IMR-90 (cell line): ENCODE measurements around the gene ADCY5. TPM values are rescaled to one million over a fixed set of nuclear protein-coding genes. Genes with fewer than 3 reads are reported as not detected.

Source experiments
- ATAC-seq: fragments of 200-7000 bp; cut with Tn5 transposase; 2 replicates; pipeline ENCODE4 v1.9.1; 2020; ENCODE audit warnings: low read depth, mild to moderate bottlenecking, moderate library complexity
- BruUV-seq: library from RNA; stranded (reverse); fragments of 400-500 nt; replicated peaks from 2 replicates; lab custom pipeline; 2021; lab: Mats Ljungman, UMichigan
- CTCF ChIA-PET: fragments of 300-600 bp; formaldehyde crosslinking; extraction: SDS; loops from one replicate; lab custom pipeline; 2021; ENCODE audit warnings: antibody characterized with exemption; lab: Yijun Ruan, JAX
- POLR2A ChIA-PET: fragments of 300-600 bp; sonication (Branson Sonifier 250); formaldehyde crosslinking; loops from one replicate; lab custom pipeline; 2022; ENCODE audit warnings: antibody characterized with exemption; ENCODE audit not compliant: unreplicated experiment; lab: Charles Lee
- DNase-seq: peaks from one replicate; pipeline ENCODE4 v3.0.0; 2013
- H2AFZ ChIP-seq: replicated peaks from 2 replicates; pipeline ENCODE3; 2013; ENCODE audit warnings: low read length, mild to moderate bottlenecking; ENCODE audit not compliant: poor library complexity
- H2AK5ac ChIP-seq: 2 replicates; pipeline ENCODE4 v1.6.1; 2013; ENCODE audit warnings: low read depth, low read length, inconsistent platforms
- H2AK9ac ChIP-seq: replicated peaks from 2 replicates; pipeline ENCODE3; 2013; ENCODE audit warnings: mild to moderate bottlenecking, low read depth, low read length, moderate library complexity; ENCODE audit not compliant: poor library complexity
- H2BK120ac ChIP-seq: 2 replicates; pipeline ENCODE4 v1.6.1; 2013; ENCODE audit warnings: low read depth, low read length, inconsistent platforms
- H2BK15ac ChIP-seq: 3 replicates; pipeline ENCODE4 v1.6.1; 2013; ENCODE audit warnings: low read depth, low read length, inconsistent platforms
- H2BK20ac ChIP-seq: 2 replicates; pipeline ENCODE4 v1.6.1; 2013; ENCODE audit warnings: low read depth, mild to moderate bottlenecking, inconsistent platforms, low read length, moderate library complexity
- H2BK5ac ChIP-seq: 2 replicates; pipeline ENCODE4 v1.6.1; 2013; ENCODE audit warnings: mild to moderate bottlenecking, low read depth, low read length, inconsistent platforms; ENCODE audit not compliant: poor library complexity, severe bottlenecking
- H3K14ac ChIP-seq: replicated peaks from 2 replicates; pipeline ENCODE4 v1.6.1; 2013; ENCODE audit warnings: low read depth, low read length, inconsistent platforms
- H3K18ac ChIP-seq: 2 replicates; pipeline ENCODE4 v1.6.1; 2013; ENCODE audit warnings: low read depth, low read length, control low read depth
- H3K23ac ChIP-seq: 2 replicates; pipeline ENCODE4 v1.6.1; 2013; ENCODE audit warnings: low read depth, low read length, inconsistent platforms
- H3K27ac ChIP-seq: 2 replicates; pipeline ENCODE4 v1.5.1; 2013; ENCODE audit warnings: mild to moderate bottlenecking, control low read depth, low read length; ENCODE audit not compliant: insufficient read depth
- H3K27me3 ChIP-seq: 2 replicates; pipeline ENCODE4 v1.6.1; 2013; ENCODE audit warnings: low read length; ENCODE audit not compliant: control insufficient read depth, insufficient read depth
- H3K36me3 ChIP-seq: 2 replicates; pipeline ENCODE4 v1.6.1; 2013; ENCODE audit warnings: low read length, mixed read lengths; ENCODE audit not compliant: control insufficient read depth, insufficient read depth
- H3K4ac ChIP-seq: 2 replicates; pipeline ENCODE4 v1.6.1; 2013; ENCODE audit warnings: low read depth, low read length, inconsistent platforms
- H3K4me1 ChIP-seq: 2 replicates; pipeline ENCODE4 v1.6.1; 2013; ENCODE audit warnings: low read length, mixed read lengths; ENCODE audit not compliant: control insufficient read depth, insufficient read depth
- H3K4me2 ChIP-seq: 2 replicates; pipeline ENCODE4 v1.6.1; 2013; ENCODE audit warnings: low read depth, mild to moderate bottlenecking, control low read depth, low read length, moderate library complexity
- H3K4me3 ChIP-seq: 2 replicates; pipeline ENCODE4 v1.5.1; 2013; ENCODE audit warnings: low read depth, mild to moderate bottlenecking, control low read depth, low read length, moderate library complexity; ENCODE audit not compliant: insufficient read depth
- H3K56ac ChIP-seq: 2 replicates; pipeline ENCODE4 v1.6.1; 2013; ENCODE audit warnings: low read length, inconsistent platforms; ENCODE audit not compliant: insufficient read depth; ENCODE audit errors: extremely low read depth
- H3K79me1 ChIP-seq, 2 experiments: 2 replicates each; pipeline ENCODE4 v1.6.1; 2013; ENCODE audit warnings: low read length in 2 of 2, inconsistent platforms in 1 of 2, low read depth in 1 of 2
- H3K9ac ChIP-seq: 2 replicates; pipeline ENCODE4 v1.6.1; 2013; ENCODE audit warnings: low read depth, low read length, control low read depth
- H3K9me1 ChIP-seq: 2 replicates; pipeline ENCODE4 v1.6.1; 2013; ENCODE audit warnings: low read length, inconsistent platforms; ENCODE audit not compliant: insufficient read depth
- H3K9me3 ChIP-seq: 2 replicates; pipeline ENCODE4 v1.6.1; 2013; ENCODE audit warnings: low read length; ENCODE audit not compliant: control insufficient read depth, insufficient read depth
- H4K20me1 ChIP-seq: 2 replicates; pipeline ENCODE4 v1.6.1; 2013; ENCODE audit warnings: low read length, inconsistent platforms; ENCODE audit not compliant: insufficient read depth
- H4K5ac ChIP-seq: 2 replicates; pipeline ENCODE4 v1.6.1; 2013; ENCODE audit warnings: mild to moderate bottlenecking, low read depth, low read length, control low read depth
- H4K8ac ChIP-seq, 2 experiments: 2 replicates each; pipeline ENCODE4 v1.6.1; 2013; ENCODE audit warnings: low read depth in 2 of 2, low read length in 2 of 2, control low read depth in 1 of 2, inconsistent platforms in 1 of 2
- H4K91ac ChIP-seq: 2 replicates; pipeline ENCODE4 v1.6.1; 2013; ENCODE audit warnings: low read depth, low read length, inconsistent platforms; ENCODE audit not compliant: insufficient read depth
- BHLHE40 ChIP-seq: fragments of 150-350 bp; IDR thresholded peaks from 2 replicates; pipeline ENCODE4 v1.6.1; 2016; ENCODE audit warnings: mild to moderate bottlenecking, low read depth, low read length
- CEBPB ChIP-seq: IDR thresholded peaks from 2 replicates; pipeline ENCODE4 v1.6.1; 2012; ENCODE audit warnings: low read depth, low read length, improper control_type of control experiment
- CHD1 ChIP-seq: IDR thresholded peaks from 2 replicates; pipeline ENCODE4 v1.6.1; 2012; ENCODE audit warnings: low read depth, low read length, improper control_type of control experiment
- FOS ChIP-seq: fragments of 150-350 bp; IDR thresholded peaks from 2 replicates; pipeline ENCODE4 v1.6.1; 2016; ENCODE audit warnings: low read depth, low read length
- MAFK ChIP-seq: IDR thresholded peaks from 2 replicates; pipeline ENCODE4 v1.6.1; 2012; ENCODE audit warnings: low read depth, low read length, improper control_type of control experiment
- MAZ ChIP-seq: IDR thresholded peaks from 2 replicates; pipeline ENCODE4 v1.6.1; 2012; ENCODE audit warnings: low read depth, mild to moderate bottlenecking, low read length, improper control_type of control experiment, moderate library complexity, borderline replicate concordance
- MXI1 ChIP-seq: IDR thresholded peaks from 2 replicates; pipeline ENCODE4 v1.6.1; 2012; ENCODE audit warnings: low read depth, mild to moderate bottlenecking, low read length, moderate library complexity, borderline replicate concordance
- NFE2L2 ChIP-seq: fragments of 150-350 bp; IDR thresholded peaks from 2 replicates; pipeline ENCODE4 v1.6.1; 2016; ENCODE audit warnings: low read depth, mild to moderate bottlenecking, low read length
- POLR2A ChIP-seq: IDR thresholded peaks from 2 replicates; pipeline ENCODE4 v1.6.1; 2012; ENCODE audit warnings: mild to moderate bottlenecking, low read depth, low read length
- RCOR1 ChIP-seq: IDR thresholded peaks from 2 replicates; pipeline ENCODE4 v1.6.1; 2012; ENCODE audit warnings: mild to moderate bottlenecking, low read length, improper control_type of control experiment; ENCODE audit not compliant: insufficient replicate concordance
- RFX5 ChIP-seq: IDR thresholded peaks from 2 replicates; pipeline ENCODE4 v1.8.0; 2012; ENCODE audit warnings: low read depth, mild to moderate bottlenecking, low read length, moderate library complexity
- SMC3 ChIP-seq: fragments of 150-350 bp; IDR thresholded peaks from 2 replicates; pipeline ENCODE4 v1.6.1; 2016; ENCODE audit warnings: low read depth, mild to moderate bottlenecking, antibody characterized with exemption, low read length, moderate library complexity
- WGBS, 2 experiments: methylation state at CpG; one replicate each; pipeline versions ENCODE4 v1.1.5 to v1.1.7; 2013; ENCODE audit warnings: missing lambda C conversion rate in 2 of 2; ENCODE audit not compliant: insufficient read length in 1 of 2; ENCODE audit errors: extremely low coverage in 2 of 2; 5-methylcytosine and 5-hydroxymethylcytosine counted together
- dilution Hi-C: fragments of 300-500 bp; cut with HindIII; formaldehyde crosslinking; loops from one replicate; pipeline ENCODE4 v1.14.3; 2018; ENCODE audit warnings: low sequenced_read_pairs; ENCODE audit not compliant: unreplicated experiment
- in situ Hi-C: fragments of 300-500 bp; cut with MboI; formaldehyde crosslinking; loops from 3 replicates; pipeline ENCODE4 v1.14.3; 2019; ENCODE audit warnings: low sequenced_read_pairs, inconsistent platforms, mixed read lengths
- intact Hi-C: fragments of 100-400 bp; cut with micrococcal nuclease; formaldehyde crosslinking; loops from 2 replicates; pipeline ENCODE4 v1.10.0; 2022
- polyA plus RNA-seq, 3 experiments: library from polyadenylated mRNA; depleted of rRNA; stranded (reverse); fragments of >200 nt; gene quantifications; 2 replicates each; pipeline ENCODE4 v1.2.3, GENCODE V29; 2012; ENCODE audit warnings: low replicate concordance in 1 of 3
- total RNA-seq: library from RNA; depleted of rRNA; stranded (reverse); fragments of >200 nt; gene quantifications from 2 replicates; pipeline ENCODE4 v1.2.3, GENCODE V29; 2012
- TF ChIP-seq, protein P1 (sequence below): conservative IDR thresholded peaks from 2 replicates; pipeline ENCODE4 v1.5.1; 2012; ENCODE audit warnings: mild to moderate bottlenecking, low read depth, low read length, improper control_type of control experiment
- TF ChIP-seq, protein P2 (sequence below): fragments of 150-350 bp; IDR thresholded peaks from 2 replicates; pipeline ENCODE4 v1.6.1; 2017; ENCODE audit warnings: mild to moderate bottlenecking, antibody characterized with exemption, low read length, low read depth
- TF ChIP-seq, protein P3 (sequence below): fragments of 150-350 bp; IDR thresholded peaks from 2 replicates; pipeline ENCODE4 v1.6.1; 2016; ENCODE audit warnings: low read depth, mild to moderate bottlenecking, low read length, moderate library complexity, borderline replicate concordance

The ADCY5 gene
- total and polyA plus RNA-seq, 2 of the 4 experiments (the other 2 are of a cell fraction) = 0.14 to 0.18 TPM

DNA sequence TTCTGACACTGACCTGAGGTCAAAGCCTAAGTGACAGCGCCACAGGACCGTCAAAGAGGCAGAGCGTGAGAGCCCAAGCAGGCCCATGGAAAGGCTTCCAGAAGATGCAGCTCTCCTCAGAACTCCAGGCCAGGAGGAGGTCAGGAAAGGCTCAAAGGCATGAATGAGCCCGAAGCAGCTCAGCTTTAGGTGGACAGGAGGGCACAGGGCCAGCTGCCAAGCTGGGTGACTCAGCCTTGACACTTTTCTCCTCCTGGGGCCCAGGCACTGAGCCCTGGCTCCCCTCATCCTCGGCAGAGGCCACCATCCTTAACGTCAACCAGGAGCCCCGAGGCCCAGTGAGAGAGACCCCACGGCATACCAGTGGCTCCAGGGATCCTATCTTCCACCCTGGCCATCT lies 62.9 kb downstream of the ADCY5 start:
- in situ Hi-C loops (no loop called here), dilution Hi-C loops (no loop called here), intact Hi-C loops (no loop called here)
- Histone ChIP-seq H2AK9ac (no peak overlapping the region), H3K56ac (no peak overlapping the region), H3K36me3 (no peaks in the 10 kb centered on the region), H3K4ac (no peak overlapping the region), H2BK5ac (no peak overlapping the region), H4K91ac (no peak overlapping the region), H2BK20ac (no peak overlapping the region), H3K14ac (no peak overlapping the region), H3K4me1 (peaks cover 10% of the 10 kb centered on the region; the same call in 1 of the 2 replicates), H3K9me3 (no peaks in the 10 kb centered on the region), H2AK5ac (no peak overlapping the region), H3K27me3 (peaks cover 24% of the 10 kb centered on the region), H2BK15ac (no peak overlapping the region), H3K4me2 (no peak overlapping the region), H3K4me3 (no peak overlapping the region), H3K9ac (no peak overlapping the region), H3K27ac (no peak overlapping the region), H3K9me1 (peaks cover 7% of the 10 kb centered on the region), H4K8ac (no peak overlapping the region), H4K20me1 (no peaks in the 10 kb centered on the region), H2BK120ac (no peak overlapping the region), H4K5ac (no peak overlapping the region), H2AFZ (no peak overlapping the region), H3K79me1 (no peaks in the 10 kb centered on the region), H3K18ac (no peak overlapping the region), H3K23ac (no peak overlapping the region)
- WGBS, 2 experiments = 58% methylated on average over 6 of the region's 8 CpGs; no CpG with 5 or more reads in 1 of the 2 experiments
- ATAC-seq (peak; percentile 32; the same call in 1 of the 2 replicates), DNase-seq (peak; percentile 31)
- BruUV-seq = no TSS peak
- ChIA-PET POLR2A (no interaction called here), CTCF (interaction anchor here (1.5 kb wide), 1 partner anchor 9 kb away, joined by 8 read pairs; no protein-coding TSS in a partner anchor)
- TF ChIP-seq, protein P1, sequence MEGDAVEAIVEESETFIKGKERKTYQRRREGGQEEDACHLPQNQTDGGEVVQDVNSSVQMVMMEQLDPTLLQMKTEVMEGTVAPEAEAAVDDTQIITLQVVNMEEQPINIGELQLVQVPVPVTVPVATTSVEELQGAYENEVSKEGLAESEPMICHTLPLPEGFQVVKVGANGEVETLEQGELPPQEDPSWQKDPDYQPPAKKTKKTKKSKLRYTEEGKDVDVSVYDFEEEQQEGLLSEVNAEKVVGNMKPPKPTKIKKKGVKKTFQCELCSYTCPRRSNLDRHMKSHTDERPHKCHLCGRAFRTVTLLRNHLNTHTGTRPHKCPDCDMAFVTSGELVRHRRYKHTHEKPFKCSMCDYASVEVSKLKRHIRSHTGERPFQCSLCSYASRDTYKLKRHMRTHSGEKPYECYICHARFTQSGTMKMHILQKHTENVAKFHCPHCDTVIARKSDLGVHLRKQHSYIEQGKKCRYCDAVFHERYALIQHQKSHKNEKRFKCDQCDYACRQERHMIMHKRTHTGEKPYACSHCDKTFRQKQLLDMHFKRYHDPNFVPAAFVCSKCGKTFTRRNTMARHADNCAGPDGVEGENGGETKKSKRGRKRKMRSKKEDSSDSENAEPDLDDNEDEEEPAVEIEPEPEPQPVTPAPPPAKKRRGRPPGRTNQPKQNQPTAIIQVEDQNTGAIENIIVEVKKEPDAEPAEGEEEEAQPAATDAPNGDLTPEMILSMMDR = no peak
- TF ChIP-seq, protein P2, sequence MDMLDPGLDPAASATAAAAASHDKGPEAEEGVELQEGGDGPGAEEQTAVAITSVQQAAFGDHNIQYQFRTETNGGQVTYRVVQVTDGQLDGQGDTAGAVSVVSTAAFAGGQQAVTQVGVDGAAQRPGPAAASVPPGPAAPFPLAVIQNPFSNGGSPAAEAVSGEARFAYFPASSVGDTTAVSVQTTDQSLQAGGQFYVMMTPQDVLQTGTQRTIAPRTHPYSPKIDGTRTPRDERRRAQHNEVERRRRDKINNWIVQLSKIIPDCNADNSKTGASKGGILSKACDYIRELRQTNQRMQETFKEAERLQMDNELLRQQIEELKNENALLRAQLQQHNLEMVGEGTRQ = no peak
- TF ChIP-seq, protein P3, sequence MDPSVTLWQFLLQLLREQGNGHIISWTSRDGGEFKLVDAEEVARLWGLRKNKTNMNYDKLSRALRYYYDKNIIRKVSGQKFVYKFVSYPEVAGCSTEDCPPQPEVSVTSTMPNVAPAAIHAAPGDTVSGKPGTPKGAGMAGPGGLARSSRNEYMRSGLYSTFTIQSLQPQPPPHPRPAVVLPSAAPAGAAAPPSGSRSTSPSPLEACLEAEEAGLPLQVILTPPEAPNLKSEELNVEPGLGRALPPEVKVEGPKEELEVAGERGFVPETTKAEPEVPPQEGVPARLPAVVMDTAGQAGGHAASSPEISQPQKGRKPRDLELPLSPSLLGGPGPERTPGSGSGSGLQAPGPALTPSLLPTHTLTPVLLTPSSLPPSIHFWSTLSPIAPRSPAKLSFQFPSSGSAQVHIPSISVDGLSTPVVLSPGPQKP = no peak
- no peak for TF ChIP-seq SMC3
- TF ChIP-seq POLR2A = no peak
- no peak for TF ChIP-seq CEBPB
- TF ChIP-seq RCOR1 = no peak
- no peak for TF ChIP-seq RFX5
- TF ChIP-seq NFE2L2 = no peak
- no peak for TF ChIP-seq MAFK
- TF ChIP-seq MXI1 = no peak
- no peak for TF ChIP-seq MAZ
- TF ChIP-seq FOS = no peak
- no peak for TF ChIP-seq CHD1
- TF ChIP-seq BHLHE40 = no peak
